K562 (cell line): ENCODE results near the gene PARD3. TPM values are rescaled to one million over a fixed set of nuclear protein-coding genes. Genes with fewer than 3 reads are reported as not detected.

Source experiments
- ATAC-seq: fragments of 200-7000 bp; cut with Tn5 transposase; 3 replicates; pipeline ENCODE4 v1.9.1; 2020; ENCODE audit warnings: moderate library complexity
- BruUV-seq: library from RNA; stranded (reverse); fragments of 400-500 nt; replicated peaks from 2 replicates; lab custom pipeline; 2021; lab: Mats Ljungman, UMichigan
- CTCF ChIA-PET: fragments of 300-600 bp; formaldehyde crosslinking; extraction: SDS; loops from one replicate; lab custom pipeline; 2021; ENCODE audit warnings: low intra/inter-chr PET ratio; lab: Yijun Ruan, JAX
- POLR2A ChIA-PET: fragments of 300-600, 350-650 bp; sonication (Branson Sonifier 250); formaldehyde crosslinking; extraction: SDS; loops from one replicate; lab custom pipeline; 2021; ENCODE audit warnings: antibody characterized with exemption, inconsistent platforms; lab: Yijun Ruan, JAX
- DNase-seq, 4 experiments: peaks; one replicate each; pipeline versions ENCODE4 v3.0.0 to v3.0.0-alpha.2; 2011 to 2018; ENCODE audit warnings: low spot score in 3 of 4, mixed read lengths in 3 of 4; ENCODE audit errors: extremely low read depth in 1 of 4
- FAIRE-seq: peaks from 2 replicates; lab custom pipeline; 2011; peaks lifted over from hg19 to GRCh38; lab: Jason Lieb, UNC
- H2AFZ ChIP-seq: 2 replicates; pipeline ENCODE4 v1.6.0; 2011; ENCODE audit warnings: low read depth, low read length, control low read depth, inconsistent platforms
- H3K27ac ChIP-seq: fragments of 200-600 bp; 3 replicates; pipeline ENCODE4 v1.8.0; 2011; ENCODE audit warnings: low read depth, mild to moderate bottlenecking, control low read depth, inconsistent platforms, low read length, moderate library complexity, mixed read lengths; ENCODE audit errors: extremely low read depth
- H3K27me3 ChIP-seq, 2 experiments: fragments of 300-600 bp in 1 of 2; 2 replicates in 1 of 2; 3 replicates in 1 of 2; pipeline versions ENCODE4 v1.6.0 to v1.8.0; 2011; ENCODE audit warnings: inconsistent platforms in 2 of 2, low read length in 2 of 2, mild to moderate bottlenecking in 1 of 2, mixed read lengths in 1 of 2, moderate library complexity in 1 of 2; ENCODE audit not compliant: control insufficient read depth in 2 of 2, insufficient read depth in 2 of 2
- H3K36me3 ChIP-seq: fragments of 300-600 bp; 3 replicates; pipeline ENCODE4 v1.8.0; 2011; ENCODE audit warnings: mild to moderate bottlenecking, low read length, inconsistent platforms; ENCODE audit not compliant: control insufficient read depth, insufficient read depth
- H3K4me1 ChIP-seq, 2 experiments: fragments of 200-600 bp in 1 of 2; replicated peaks in 1 of 2; 2 replicates in 1 of 2; 3 replicates in 1 of 2; pipeline versions ENCODE4 v1.5.1 to v1.8.0; 2011; ENCODE audit warnings: inconsistent platforms in 2 of 2, low read length in 2 of 2, mild to moderate bottlenecking in 1 of 2, mixed read lengths in 1 of 2, moderate library complexity in 1 of 2; ENCODE audit not compliant: control insufficient read depth in 2 of 2, insufficient read depth in 2 of 2
- H3K4me2 ChIP-seq: 2 replicates; pipeline ENCODE4 v1.6.1; 2011; ENCODE audit warnings: low read length, control low read depth, inconsistent platforms, mixed read lengths; ENCODE audit not compliant: insufficient read depth
- H3K4me3 ChIP-seq: fragments of 200-600 bp; sonication (generic), shearing (Covaris generic); 2 replicates; pipeline ENCODE4 v1.5.1; 2016; ENCODE audit warnings: control low read depth, inconsistent platforms
- H3K79me2 ChIP-seq: fragments of 200-600 bp; 3 replicates; pipeline ENCODE4 v1.8.0; 2011; ENCODE audit warnings: low read length, inconsistent platforms; ENCODE audit not compliant: control insufficient read depth, insufficient read depth
- H3K9ac ChIP-seq, 2 experiments: 2 replicates each; pipeline versions ENCODE4 v1.6.0 to v1.6.1; 2011; ENCODE audit warnings: low read depth in 2 of 2, low read length in 2 of 2, control low read depth in 1 of 2, inconsistent platforms in 1 of 2, mild to moderate bottlenecking in 1 of 2, mixed read lengths in 1 of 2; ENCODE audit not compliant: insufficient read depth in 1 of 2
- H3K9me1 ChIP-seq: one replicate; pipeline ENCODE4 v1.6.0; 2011; ENCODE audit warnings: inconsistent platforms, mild to moderate bottlenecking, low read length, moderate library complexity; ENCODE audit not compliant: control insufficient read depth, insufficient read depth
- H3K9me3 ChIP-seq: replicated peaks from 2 replicates; pipeline ENCODE4 v1.5.1; 2011; ENCODE audit warnings: low read depth, low read length, inconsistent platforms; ENCODE audit not compliant: control insufficient read depth, insufficient read depth
- H4K20me1 ChIP-seq: replicated peaks from 2 replicates; pipeline ENCODE4 v1.6.1; 2011; ENCODE audit warnings: low read length, inconsistent platforms, mixed read lengths; ENCODE audit not compliant: control insufficient read depth, insufficient read depth
- GTF2A2 ChIP-seq: IDR thresholded peaks from 2 replicates; pipeline ENCODE4 v1.6.1; 2016; ENCODE audit warnings: mild to moderate bottlenecking, missing genetic modification characterization, missing compliant biosample characterization
- HIVEP1 ChIP-seq: fragments of 250-450 bp; sonication (Bioruptor Pico); IDR thresholded peaks from 2 replicates; pipeline ENCODE4 v1.4.0; 2020; ENCODE audit warnings: mild to moderate bottlenecking
- HNRNPL ChIP-seq: fragments of 200-400 bp; formaldehyde crosslinking; IDR thresholded peaks from 2 replicates; pipeline ENCODE4 v1.6.1; 2017; ENCODE audit warnings: low read depth, mild to moderate bottlenecking, low read length
- NBN ChIP-seq: fragments of 450-650 bp; IDR thresholded peaks from 2 replicates; pipeline ENCODE4 v1.6.1; 2016; ENCODE audit warnings: low read depth, mild to moderate bottlenecking
- RAD21 ChIP-seq, 2 experiments: fragments of 250-450 bp in 1 of 2; fragments of 450-650 bp in 1 of 2; sonication (Bioruptor Pico) in 1 of 2; formaldehyde crosslinking in 1 of 2; IDR thresholded peaks in 1 of 2; conservative IDR thresholded peaks in 1 of 2; 2 replicates each; pipeline versions ENCODE4 v1.4.0 to v1.8.0; 2020 to 2022; ENCODE audit warnings: mild to moderate bottlenecking in 2 of 2, moderate library complexity in 1 of 2
- SIRT6 ChIP-seq: IDR thresholded peaks from one replicate; pipeline ENCODE4 v1.6.1; 2012; ENCODE audit warnings: low read depth, mild to moderate bottlenecking, control low read depth, inconsistent platforms, low read length, moderate library complexity
- ZNF785 ChIP-seq: fragments of 250-450 bp; sonication (Bioruptor Pico); IDR thresholded peaks from 2 replicates; pipeline ENCODE4 v1.4.0; 2020; ENCODE audit warnings: mild to moderate bottlenecking
- WGBS: fragments of 100-300 bp; shearing (Covaris generic); methylation state at CpG from one replicate; pipeline ENCODE4 v1.1.6; 2016; ENCODE audit warnings: low coverage, mixed read lengths; ENCODE audit not compliant: insufficient coverage; ENCODE audit errors: missing lambda C conversion rate; 5-methylcytosine and 5-hydroxymethylcytosine counted together
- in situ Hi-C: fragments of 300-500 bp; cut with MboI; formaldehyde crosslinking; loops from 4 replicates; pipeline ENCODE4 v1.15.0; 2018; ENCODE audit warnings: inconsistent platforms, mixed read lengths
- intact Hi-C: fragments of 100-400 bp; cut with micrococcal nuclease; formaldehyde crosslinking; loops from 2 replicates; pipeline ENCODE4 v1.14.2; 2022
- polyA plus RNA-seq, 8 experiments: library from polyadenylated mRNA; depleted of rRNA in 4 of 8; stranded (reverse) in 5 of 8; unstranded in 3 of 8; fragments of >200 nt; fragmentation: Nextera tagmentation in 2 of 8; fragmentation: Illumina TruSeq in 1 of 8; extraction: Ambion mirVana in 2 of 8; extraction: Trizol in 1 of 8; gene quantifications; 2 replicates each; pipeline versions ENCODE4 v1.2.1 to v1.2.3, GENCODE V29; 2011 to 2014; ENCODE audit warnings: inconsistent platforms in 1 of 8, missing spikeins in 1 of 8
- total RNA-seq, 7 experiments: library from RNA; depleted of rRNA in 6 of 7; stranded (reverse); fragments of >200 nt in 6 of 7; fragmentation: Illumina TruSeq in 2 of 7; extraction: Trizol in 2 of 7; gene quantifications; 2 replicates each; pipeline versions ENCODE4 v1.2.1 to v1.2.3, GENCODE V29; 2011 to 2021; ENCODE audit warnings: low replicate concordance in 1 of 7
- TF ChIP-seq, protein P1 (sequence below), 3 experiments: IDR thresholded peaks in 2 of 3; conservative IDR thresholded peaks in 1 of 3; 2 replicates each; pipeline ENCODE4 v1.5.1; 2011 to 2012; ENCODE audit warnings: low read length in 3 of 3, mild to moderate bottlenecking in 3 of 3, control low read depth in 2 of 3, improper control_type of control experiment in 1 of 3, inconsistent platforms in 1 of 3, low read depth in 1 of 3, mixed read lengths in 1 of 3, moderate library complexity in 1 of 3; ENCODE audit not compliant: insufficient read depth in 2 of 3

The PARD3 gene
- total and polyA plus RNA-seq, 9 of the 15 experiments (the other 6 are each of a cell fraction or from before 2014, with no cell fraction given) = 2.7 to 11.7 (median 7.7) TPM

- DNase-seq (peak in 1 of 4 experiments; percentile 8), ATAC-seq (0 out of 3 replicates have a peak, but pooled peaks have one; percentile 53), FAIRE-seq (no peak)
- no peak for TF ChIP-seq ZNF785 (CRISPR knock-in tag)
- TF ChIP-seq GTF2A2 (tag) = no peak
- peak in 1 of 2 experiments; percentile 38; a peak in 1 of 4 replicates for TF ChIP-seq RAD21 (CRISPR knock-in tag; conservative IDR thresholded peaks at IDR 0.05 in 1 of 2, IDR thresholded peaks at IDR 0.05 in 1 of 2)
- no peak for TF ChIP-seq HNRNPL
- TF ChIP-seq NBN = no peak
- TF ChIP-seq HIVEP1 (CRISPR knock-in tag) = no peak
- no peak for TF ChIP-seq SIRT6
- TF ChIP-seq, protein P1, sequence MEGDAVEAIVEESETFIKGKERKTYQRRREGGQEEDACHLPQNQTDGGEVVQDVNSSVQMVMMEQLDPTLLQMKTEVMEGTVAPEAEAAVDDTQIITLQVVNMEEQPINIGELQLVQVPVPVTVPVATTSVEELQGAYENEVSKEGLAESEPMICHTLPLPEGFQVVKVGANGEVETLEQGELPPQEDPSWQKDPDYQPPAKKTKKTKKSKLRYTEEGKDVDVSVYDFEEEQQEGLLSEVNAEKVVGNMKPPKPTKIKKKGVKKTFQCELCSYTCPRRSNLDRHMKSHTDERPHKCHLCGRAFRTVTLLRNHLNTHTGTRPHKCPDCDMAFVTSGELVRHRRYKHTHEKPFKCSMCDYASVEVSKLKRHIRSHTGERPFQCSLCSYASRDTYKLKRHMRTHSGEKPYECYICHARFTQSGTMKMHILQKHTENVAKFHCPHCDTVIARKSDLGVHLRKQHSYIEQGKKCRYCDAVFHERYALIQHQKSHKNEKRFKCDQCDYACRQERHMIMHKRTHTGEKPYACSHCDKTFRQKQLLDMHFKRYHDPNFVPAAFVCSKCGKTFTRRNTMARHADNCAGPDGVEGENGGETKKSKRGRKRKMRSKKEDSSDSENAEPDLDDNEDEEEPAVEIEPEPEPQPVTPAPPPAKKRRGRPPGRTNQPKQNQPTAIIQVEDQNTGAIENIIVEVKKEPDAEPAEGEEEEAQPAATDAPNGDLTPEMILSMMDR (IDR thresholded peaks at IDR 0.05 in 2 of 3, conservative IDR thresholded peaks at IDR 0.05 in 1 of 3; ENCODE audit: insufficient read depth in 2 of 3, low read depth in 1 of 3, low read length in 3 of 3) = 0 out of 6 replicates have a peak, but pooled peaks of 2 of the 3 experiments have one; percentile 14 to 21
- no TSS peak for BruUV-seq
- Histone ChIP-seq H3K9me3 (no peaks in the 10 kb centered on the region), H4K20me1 (no peaks in the 10 kb centered on the region), H3K4me1 (peaks cover 0 to 3% of the 10 kb centered on the region in 2 experiments; a peak in 1 of 5 replicates), H2AFZ (no peak overlapping the region), H3K4me3 (no peak overlapping the region), H3K27ac (no peak overlapping the region), H3K27me3 (peaks cover 6 to 28% of the 10 kb centered on the region in 2 experiments), H3K9me1 (no peaks in the 10 kb centered on the region), H3K36me3 (no peaks in the 10 kb centered on the region), H3K4me2 (no peak overlapping the region), H3K79me2 (no peaks in the 10 kb centered on the region), H3K9ac (no peak overlapping the region)
- in situ Hi-C loops (no loop called here), intact Hi-C loops (no loop called here)
- WGBS = 2% methylated on average over 11 of the region's 11 CpGs
- POLR2A ChIA-PET = interaction anchor here (0.6 kb wide), 1 partner anchor 29 kb away, joined by 3 read pairs; no protein-coding TSS in a partner anchor
- CTCF ChIA-PET = interaction anchor here (0.6 kb wide), 1 partner anchor 555 kb away, joined by 3 read pairs; no protein-coding TSS in a partner anchor
These were observed 733.1 kb downstream of the PARD3 start for GRCh38 chr10:34081948-34082347.
